ENCODE data around the gene SOX15. TPM values are rescaled to one million over a fixed set of nuclear protein-coding genes. Genes with fewer than 3 reads are reported as not detected.

SOX15 gene
- total RNA-seq, 1 experiment from 2014 or later: 0.33 TPM

Other genes with a start within 250 kb of the SOX15 start
- gene KCTD11, start 237.9 kb downstream of the SOX15 start, total RNA-seq (2021; ENCODE audit: unreplicated experiment): 11.0 TPM
- gene TMEM95, start 234.9 kb downstream of the SOX15 start, total RNA-seq (2021; ENCODE audit: unreplicated experiment): not detected
- gene TNK1, start 209.0 kb downstream of the SOX15 start, total RNA-seq (2021; ENCODE audit: unreplicated experiment): 6.2 TPM
- gene PLSCR3, start 195.6 kb downstream of the SOX15 start, total RNA-seq (2021; ENCODE audit: unreplicated experiment): 32.0 TPM
- 35.8 TPM for gene TMEM256, start 186.0 kb downstream of the SOX15 start, total RNA-seq (2021; ENCODE audit: unreplicated experiment)
- gene NLGN2, start 182.2 kb downstream of the SOX15 start, total RNA-seq (2021; ENCODE audit: unreplicated experiment): 33.6 TPM
- not detected for gene SPEM1, start 169.8 kb downstream of the SOX15 start, total RNA-seq (2021; ENCODE audit: unreplicated experiment)
- gene SPEM2, start 164.5 kb downstream of the SOX15 start, total RNA-seq (2021; ENCODE audit: unreplicated experiment): not detected
- not detected for gene SPEM3, start 161.2 kb downstream of the SOX15 start, total RNA-seq (2021; ENCODE audit: unreplicated experiment)
- 8.5 TPM for gene TMEM102, start 154.7 kb downstream of the SOX15 start, total RNA-seq (2021; ENCODE audit: unreplicated experiment)
- 4.4 TPM for gene FGF11, start 150.6 kb downstream of the SOX15 start, total RNA-seq (2021; ENCODE audit: unreplicated experiment)
- 14.3 TPM for gene CHRNB1, start 145.0 kb downstream of the SOX15 start, total RNA-seq (2021; ENCODE audit: unreplicated experiment)
- gene ZBTB4, start 110.5 kb downstream of the SOX15 start, total RNA-seq (2021; ENCODE audit: unreplicated experiment): 24.9 TPM
- not detected for gene SLC35G6, start 108.6 kb downstream of the SOX15 start, total RNA-seq (2021; ENCODE audit: unreplicated experiment)
- gene POLR2A, start 105.7 kb downstream of the SOX15 start, total RNA-seq (2021; ENCODE audit: unreplicated experiment): 181 TPM
- 12.6 TPM for gene TNFSF12, start 41.0 kb downstream of the SOX15 start, total RNA-seq (2021; ENCODE audit: unreplicated experiment)
- gene TNFSF13, start 31.3 kb downstream of the SOX15 start, total RNA-seq (2021; ENCODE audit: unreplicated experiment): 2.3 TPM
- gene SENP3, start 28.2 kb downstream of the SOX15 start, total RNA-seq (2021; ENCODE audit: unreplicated experiment): 63.7 TPM
- 51.6 TPM for gene CD68, start 10.5 kb downstream of the SOX15 start, total RNA-seq (2021; ENCODE audit: unreplicated experiment)
- gene MPDU1, start 6.2 kb downstream of the SOX15 start, total RNA-seq (2021; ENCODE audit: unreplicated experiment): 47.1 TPM
- gene FXR2, start 24.8 kb upstream of the SOX15 start, total RNA-seq (2021; ENCODE audit: unreplicated experiment): 39.7 TPM
- 74.8 TPM for gene SAT2, start 37.7 kb upstream of the SOX15 start, total RNA-seq (2021; ENCODE audit: unreplicated experiment)
- gene SHBG, start 40.0 kb upstream of the SOX15 start, total RNA-seq (2021; ENCODE audit: unreplicated experiment): 1.2 TPM
- 0.08 TPM for gene ATP1B2, start 60.8 kb upstream of the SOX15 start, total RNA-seq (2021; ENCODE audit: unreplicated experiment)
- 129 TPM for gene TP53, start 97.4 kb upstream of the SOX15 start, total RNA-seq (2021; ENCODE audit: unreplicated experiment)
- gene WRAP53, start 98.4 kb upstream of the SOX15 start, total RNA-seq (2021; ENCODE audit: unreplicated experiment): 27.0 TPM
- gene EFNB3, start 115.1 kb upstream of the SOX15 start, total RNA-seq (2021; ENCODE audit: unreplicated experiment): 2.5 TPM
- 0.13 TPM for gene DNAH2, start 127.7 kb upstream of the SOX15 start, total RNA-seq (2021; ENCODE audit: unreplicated experiment)
- gene KDM6B, start 244.1 kb upstream of the SOX15 start, total RNA-seq (2021; ENCODE audit: unreplicated experiment): 19.9 TPM